ENCODE data around the gene PLSCR1. TPM values are rescaled to one million over a fixed set of nuclear protein-coding genes. Genes with fewer than 3 reads are reported as not detected.

Gene PLSCR1
- total and polyA plus RNA-seq, 2 donors (not counting 1 experiment from before 2014, with no cell fraction given), result 16.8 to 44.6 TPM

DNA sequence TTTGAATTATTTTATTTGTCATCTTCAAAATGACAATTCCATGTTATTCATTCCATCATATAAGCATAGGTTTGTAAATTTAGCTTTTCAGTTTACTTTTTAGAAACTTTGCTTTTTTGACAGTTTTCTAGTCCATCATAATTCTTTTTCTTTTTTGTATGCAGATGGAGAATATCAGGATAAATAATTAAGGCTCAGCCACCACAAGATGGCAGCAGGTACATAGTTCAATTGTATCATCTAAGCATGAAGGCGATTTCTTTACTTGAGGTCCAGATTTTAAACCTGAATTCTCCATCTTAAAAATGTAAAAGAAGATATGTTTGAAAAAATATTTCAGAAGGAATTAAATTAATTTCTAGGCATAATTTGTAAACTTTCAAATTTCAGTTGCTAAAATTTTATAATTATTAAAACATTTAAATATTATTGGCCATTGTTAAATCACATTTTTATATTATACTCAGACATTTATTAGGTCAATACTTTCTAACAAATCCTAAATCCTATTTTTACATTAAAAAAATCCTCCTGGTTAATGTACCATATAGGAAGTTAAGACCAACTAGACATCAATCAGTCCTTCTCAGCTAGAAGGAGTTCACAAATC lies 45.6 kb upstream of the PLSCR1 start:
- WGBS (ENCODE audit: insufficient coverage), result no CpG with 5 or more reads among the region's 1 CpG
- peak; percentile 10 for DNase-seq
- no peak overlapping the region for H3K27ac ChIP-seq (ENCODE audit: low read length in 2 of 2)
- no peak overlapping the region for H2AFZ ChIP-seq (ENCODE audit: insufficient read depth, low read depth, low read length, poor library complexity, severe bottlenecking)
- TF ChIP-seq EZH2 (IDR thresholded peaks at IDR 0.05; ENCODE audit: borderline replicate concordance, insufficient read depth, low read depth, low read length, poor library complexity, severe bottlenecking), result no peak
- TF ChIP-seq, protein P1, sequence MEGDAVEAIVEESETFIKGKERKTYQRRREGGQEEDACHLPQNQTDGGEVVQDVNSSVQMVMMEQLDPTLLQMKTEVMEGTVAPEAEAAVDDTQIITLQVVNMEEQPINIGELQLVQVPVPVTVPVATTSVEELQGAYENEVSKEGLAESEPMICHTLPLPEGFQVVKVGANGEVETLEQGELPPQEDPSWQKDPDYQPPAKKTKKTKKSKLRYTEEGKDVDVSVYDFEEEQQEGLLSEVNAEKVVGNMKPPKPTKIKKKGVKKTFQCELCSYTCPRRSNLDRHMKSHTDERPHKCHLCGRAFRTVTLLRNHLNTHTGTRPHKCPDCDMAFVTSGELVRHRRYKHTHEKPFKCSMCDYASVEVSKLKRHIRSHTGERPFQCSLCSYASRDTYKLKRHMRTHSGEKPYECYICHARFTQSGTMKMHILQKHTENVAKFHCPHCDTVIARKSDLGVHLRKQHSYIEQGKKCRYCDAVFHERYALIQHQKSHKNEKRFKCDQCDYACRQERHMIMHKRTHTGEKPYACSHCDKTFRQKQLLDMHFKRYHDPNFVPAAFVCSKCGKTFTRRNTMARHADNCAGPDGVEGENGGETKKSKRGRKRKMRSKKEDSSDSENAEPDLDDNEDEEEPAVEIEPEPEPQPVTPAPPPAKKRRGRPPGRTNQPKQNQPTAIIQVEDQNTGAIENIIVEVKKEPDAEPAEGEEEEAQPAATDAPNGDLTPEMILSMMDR (IDR thresholded peaks at IDR 0.05), result peak; percentile 60
- no peaks in the 10 kb centered on the region for H3K36me3 ChIP-seq (replicated peaks in 1 of 2; ENCODE audit: control extremely low read depth in 1 of 2, control insufficient read depth in 1 of 2, extremely low read depth in 1 of 2, insufficient read depth in 2 of 2, low read length in 1 of 2)
- peaks cover 0 to 2% (median 0%) of the 10 kb centered on the region in 4 experiments for H3K27me3 ChIP-seq (replicated peaks in 1 of 4; ENCODE audit: control extremely low read depth in 1 of 4, control insufficient read depth in 3 of 4, insufficient read depth in 4 of 4, low read length in 3 of 4)
- intact Hi-C loops (cut with micrococcal nuclease), result loop anchor here (2.0 kb wide), 1 partner anchor 51 kb away; no protein-coding TSS in a partner anchor
- H3K4me3 ChIP-seq (ENCODE audit: control extremely low read depth in 1 of 5, extremely low read depth in 1 of 5, insufficient read depth in 1 of 5, low read depth in 2 of 5, low read length in 4 of 5), result no peak overlapping the region
- Mint-ChIP-seq H3K9me3 (ENCODE audit: insufficient read depth) (no peaks in the 10 kb centered on the region), H3K4me1 (no peaks in the 10 kb centered on the region), H3K27me3 (peaks cover 8% of the 10 kb centered on the region), H3K4me3 (no peak overlapping the region), H3K27ac (no peak overlapping the region)
- ChIA-PET CTCF (interaction anchor here (0.6 to 1.7 kb wide), 8 partner anchors 9 to 401 kb away, joined by 3 to 7 read pairs (median 6); no protein-coding TSS in a partner anchor), POLR2A (no interaction called here)
- ATAC-seq (ENCODE audit: low read depth), result no peak
- H3K9ac ChIP-seq (ENCODE audit: low read length), result no peak overlapping the region
- H3K4me2 ChIP-seq (replicated peaks; ENCODE audit: low read depth, low read length, poor library complexity, severe bottlenecking), result no peak overlapping the region
- H4K20me1 ChIP-seq (ENCODE audit: control insufficient read depth, insufficient read depth, low read length, poor library complexity, severe bottlenecking), result no peaks in the 10 kb centered on the region
- no peaks in the 10 kb centered on the region for H3K9me3 ChIP-seq (ENCODE audit: control extremely low read depth in 1 of 3, control insufficient read depth in 2 of 3, insufficient read depth in 1 of 3, low read length in 2 of 3)
- H3K79me2 ChIP-seq (ENCODE audit: control insufficient read depth, insufficient read depth, low read length), result no peaks in the 10 kb centered on the region
- no peaks in the 10 kb centered on the region for H3K4me1 ChIP-seq (ENCODE audit: control insufficient read depth in 2 of 2, insufficient read depth in 2 of 2, low read length in 2 of 2)

DNA sequence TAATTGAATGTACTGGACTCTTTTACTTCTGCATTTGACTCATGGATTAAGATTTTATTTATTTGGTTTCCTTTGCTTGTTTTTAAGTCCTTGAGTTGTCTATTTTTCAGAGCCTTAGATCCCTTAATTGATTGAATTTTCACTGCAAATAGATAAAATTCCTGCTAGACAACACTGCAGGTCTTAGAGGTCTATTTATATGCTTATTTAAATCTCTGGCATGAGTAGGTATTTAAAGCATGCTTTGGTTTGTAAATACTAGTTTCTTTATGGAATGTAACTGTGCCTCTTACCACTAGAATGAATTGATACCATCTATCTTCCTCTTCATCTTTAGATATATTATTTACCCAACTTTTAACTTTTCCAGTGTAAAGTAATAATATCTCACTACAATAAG lies 40.7 kb upstream of the PLSCR1 start:
- TF ChIP-seq EZH2 (IDR thresholded peaks at IDR 0.05; ENCODE audit: borderline replicate concordance, insufficient read depth, low read depth, low read length, poor library complexity, severe bottlenecking), result no peak
- TF ChIP-seq, protein P1 (IDR thresholded peaks at IDR 0.05), result no peak
- Histone ChIP-seq H3K9ac (ENCODE audit: low read length) (no peak overlapping the region), H3K4me2 (replicated peaks; ENCODE audit: low read depth, low read length, poor library complexity, severe bottlenecking) (no peak overlapping the region), H2AFZ (ENCODE audit: insufficient read depth, low read depth, low read length, poor library complexity, severe bottlenecking) (no peak overlapping the region), H3K36me3 (replicated peaks in 1 of 2; ENCODE audit: control extremely low read depth in 1 of 2, control insufficient read depth in 1 of 2, extremely low read depth in 1 of 2, insufficient read depth in 2 of 2, low read length in 1 of 2) (no peaks in the 10 kb centered on the region), H3K4me3 (ENCODE audit: control extremely low read depth in 1 of 5, extremely low read depth in 1 of 5, insufficient read depth in 1 of 5, low read depth in 2 of 5, low read length in 4 of 5) (no peak overlapping the region), H3K9me3 (ENCODE audit: control extremely low read depth in 1 of 3, control insufficient read depth in 2 of 3, insufficient read depth in 1 of 3, low read length in 2 of 3) (peaks cover 0 to 3% (median 0%) of the 10 kb centered on the region in 3 donors), H4K20me1 (ENCODE audit: control insufficient read depth, insufficient read depth, low read length, poor library complexity, severe bottlenecking) (no peaks in the 10 kb centered on the region), H3K27ac (ENCODE audit: low read length in 2 of 2) (no peak overlapping the region), H3K4me1 (ENCODE audit: control insufficient read depth in 2 of 2, insufficient read depth in 2 of 2, low read length in 2 of 2) (no peaks in the 10 kb centered on the region), H3K79me2 (ENCODE audit: control insufficient read depth, insufficient read depth, low read length) (no peaks in the 10 kb centered on the region), H3K27me3 (replicated peaks in 1 of 4; ENCODE audit: control extremely low read depth in 1 of 4, control insufficient read depth in 3 of 4, insufficient read depth in 4 of 4, low read length in 3 of 4) (peaks cover 0 to 2% (median 0%) of the 10 kb centered on the region in 4 experiments)
- no peaks in the 10 kb centered on the region for H3K9me3 Mint-ChIP-seq (ENCODE audit: insufficient read depth)
- intact Hi-C loops (cut with micrococcal nuclease), result no loop called here
- peaks cover 11% of the 10 kb centered on the region for H3K27me3 Mint-ChIP-seq
- ATAC-seq (ENCODE audit: low read depth) (no peak), DNase-seq (no peak)
- CTCF ChIA-PET, result no interaction called here
- H3K27ac Mint-ChIP-seq, result no peak overlapping the region
- no peaks in the 10 kb centered on the region for H3K4me1 Mint-ChIP-seq
- POLR2A ChIA-PET, result no interaction called here
- no peak overlapping the region for H3K4me3 Mint-ChIP-seq
